ENCODE results near the gene SEL1L. TPM values are rescaled to one million over a fixed set of nuclear protein-coding genes. Genes with fewer than 3 reads are reported as not detected.
A peak's percentile ranks its signal among the peaks of the same experiment; 100 is the strongest.
"Not testable (repeated sequence)": the region's sequence is repeated elsewhere in the genome, so short reads cannot be mapped to it uniquely, and the experiment has no call there.

SEL1L gene
- total and polyA plus RNA-seq, 9 donors: 15.6 to 68.2 (median 44.4) TPM

DNA sequence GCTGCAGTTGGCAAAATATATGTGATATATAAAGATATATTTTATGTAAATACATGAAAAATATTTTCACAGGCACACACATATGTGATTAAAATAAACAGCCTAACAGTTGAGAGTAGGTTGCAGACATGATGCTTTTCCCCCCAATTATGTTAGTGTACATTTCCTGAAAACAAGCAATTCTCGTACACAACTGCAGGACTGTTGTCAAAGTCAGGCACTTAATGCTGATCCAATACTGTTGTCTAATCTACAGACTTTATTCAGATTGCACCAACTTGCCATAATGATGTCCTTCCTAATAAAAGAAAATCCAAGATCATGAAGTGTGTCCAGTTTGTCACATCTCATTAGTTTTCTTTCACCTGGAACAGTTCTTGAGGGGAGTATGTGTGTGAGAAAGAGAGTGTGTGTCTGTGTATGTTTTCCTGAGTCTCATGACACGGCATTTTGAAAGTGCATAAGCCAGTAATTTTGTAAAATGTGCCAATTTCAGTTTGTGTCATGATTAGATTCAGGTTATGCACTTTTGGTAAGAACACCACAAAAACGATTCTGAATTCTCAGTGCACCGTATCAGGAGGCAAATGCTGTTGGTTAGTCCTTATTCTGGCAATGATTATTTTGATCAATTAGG, 16.5 kb upstream of the SEL1L start:
- H3K36me3 ChIP-seq: no peaks in the 10 kb centered on the region
- intact Hi-C loops (cut with DNase I): no loop called here
- no peaks in the 10 kb centered on the region for H3K4me1 ChIP-seq (ENCODE audit: insufficient read depth)
- DNase-seq: no peak
- no peak overlapping the region for H3K4me3 ChIP-seq
- no peaks in the 10 kb centered on the region for H3K27me3 ChIP-seq
- no peaks in the 10 kb centered on the region for H3K9me3 ChIP-seq
- 45 to 63% (median 45%) methylated on average over 4 of the region's 4 CpGs for WGBS, 3 donors
- TF ChIP-seq POLR2A (IDR thresholded peaks at IDR 0.05) (no peak), EP300 (IDR thresholded peaks at IDR 0.05) (no peak)
- TF ChIP-seq, protein P1, sequence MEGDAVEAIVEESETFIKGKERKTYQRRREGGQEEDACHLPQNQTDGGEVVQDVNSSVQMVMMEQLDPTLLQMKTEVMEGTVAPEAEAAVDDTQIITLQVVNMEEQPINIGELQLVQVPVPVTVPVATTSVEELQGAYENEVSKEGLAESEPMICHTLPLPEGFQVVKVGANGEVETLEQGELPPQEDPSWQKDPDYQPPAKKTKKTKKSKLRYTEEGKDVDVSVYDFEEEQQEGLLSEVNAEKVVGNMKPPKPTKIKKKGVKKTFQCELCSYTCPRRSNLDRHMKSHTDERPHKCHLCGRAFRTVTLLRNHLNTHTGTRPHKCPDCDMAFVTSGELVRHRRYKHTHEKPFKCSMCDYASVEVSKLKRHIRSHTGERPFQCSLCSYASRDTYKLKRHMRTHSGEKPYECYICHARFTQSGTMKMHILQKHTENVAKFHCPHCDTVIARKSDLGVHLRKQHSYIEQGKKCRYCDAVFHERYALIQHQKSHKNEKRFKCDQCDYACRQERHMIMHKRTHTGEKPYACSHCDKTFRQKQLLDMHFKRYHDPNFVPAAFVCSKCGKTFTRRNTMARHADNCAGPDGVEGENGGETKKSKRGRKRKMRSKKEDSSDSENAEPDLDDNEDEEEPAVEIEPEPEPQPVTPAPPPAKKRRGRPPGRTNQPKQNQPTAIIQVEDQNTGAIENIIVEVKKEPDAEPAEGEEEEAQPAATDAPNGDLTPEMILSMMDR (IDR thresholded peaks at IDR 0.05): no peak
- H3K27ac ChIP-seq: no peak overlapping the region

DNA sequence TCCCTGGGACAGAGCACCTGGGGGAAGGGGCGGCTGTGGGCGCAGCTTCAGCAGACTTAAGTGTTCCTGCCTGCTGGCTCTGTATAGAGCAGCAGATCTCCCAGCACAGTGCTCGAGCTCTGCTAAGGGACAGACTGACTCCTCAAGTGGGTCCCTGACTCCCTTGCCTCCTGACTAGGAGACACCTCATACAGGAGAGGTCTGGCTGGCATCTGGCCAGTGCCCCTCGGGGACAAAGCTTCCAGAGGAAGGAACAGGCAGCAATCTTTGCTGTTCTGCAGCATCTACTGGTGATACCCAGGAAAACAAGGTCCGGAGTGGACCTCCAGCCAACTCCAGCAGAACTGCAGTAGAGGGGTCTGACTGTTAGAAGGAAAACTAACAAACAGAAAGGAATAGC, 7.6 kb upstream of the SEL1L start:
- H3K27ac ChIP-seq; H3K4me1 ChIP-seq (ENCODE audit: insufficient read depth); H3K4me3 ChIP-seq; intact Hi-C loops (cut with DNase I); H3K36me3 ChIP-seq; H3K9me3 ChIP-seq; H3K27me3 ChIP-seq: not testable (repeated sequence)
- peak in 1 of 5 donors; percentile 16 for DNase-seq
- WGBS, 3 donors: 89 to 92% (median 91%) methylated on average over 3 to 5 of the region's 5 CpGs

DNA sequence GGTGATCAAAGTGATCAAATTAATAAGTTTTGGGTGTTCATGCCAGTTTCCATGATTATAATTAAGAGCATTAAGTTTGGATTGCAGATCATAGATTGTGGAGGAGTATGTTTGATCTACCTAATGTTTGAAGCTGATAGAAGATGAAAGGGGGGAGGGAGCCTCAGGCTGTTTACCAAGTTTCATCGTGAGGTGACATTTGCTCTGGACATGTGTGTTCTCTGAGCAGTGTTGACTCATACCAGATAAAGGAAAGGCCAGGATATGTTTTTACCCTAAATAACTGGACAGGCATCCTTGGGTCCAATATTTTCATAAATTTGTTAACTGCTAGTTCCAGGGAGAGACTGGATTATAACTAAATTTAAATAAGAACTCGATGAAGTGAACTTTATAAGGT, 3.5 kb upstream of the SEL1L start:
- no peak for DNase-seq
- TF ChIP-seq, protein P1 (IDR thresholded peaks at IDR 0.05): no peak
- no peak for TF ChIP-seq EP300 (IDR thresholded peaks at IDR 0.05)
- TF ChIP-seq POLR2A (IDR thresholded peaks at IDR 0.05): no peak
- Histone ChIP-seq H3K4me3 (no peak overlapping the region), H3K4me1 (ENCODE audit: insufficient read depth) (peaks cover 2% of the 10 kb centered on the region), H3K9me3 (no peaks in the 10 kb centered on the region), H3K36me3 (no peaks in the 10 kb centered on the region), H3K27me3 (no peaks in the 10 kb centered on the region), H3K27ac (no peak overlapping the region)
- intact Hi-C loops (cut with DNase I): no loop called here
- 16 to 28% (median 17%) methylated on average over 2 of the region's 2 CpGs for WGBS, 3 donors

DNA sequence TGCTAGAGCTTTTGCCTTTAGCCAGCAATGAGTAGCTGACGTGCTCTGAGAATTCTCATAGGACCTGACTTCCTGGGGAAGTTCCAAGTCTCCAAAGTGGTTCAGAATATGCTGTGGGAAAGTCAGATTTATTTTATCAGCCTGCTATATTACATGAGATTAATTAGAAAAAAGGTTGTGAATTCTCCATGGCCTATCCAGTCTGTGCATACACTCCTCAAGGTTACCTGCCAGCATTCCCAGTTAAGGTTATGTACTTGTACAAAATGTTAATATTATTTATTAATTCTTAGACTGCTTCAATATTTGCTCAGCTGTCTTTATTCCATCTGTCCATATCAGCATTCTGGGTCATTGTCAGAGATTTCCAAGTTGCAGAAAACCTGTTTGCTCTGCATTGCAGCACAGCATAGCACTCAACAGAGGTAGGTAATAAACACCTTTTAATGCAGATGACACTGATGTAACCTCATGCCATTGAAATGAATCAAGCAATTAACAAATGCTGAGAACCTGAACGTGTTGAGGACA, 2.7 kb upstream of the SEL1L start:
- 14 to 33% (median 24%) methylated on average over 2 of the region's 2 CpGs for WGBS, 3 donors
- Histone ChIP-seq H3K4me1 (ENCODE audit: insufficient read depth) (peaks cover 4% of the 10 kb centered on the region), H3K27ac (peak overlapping the region in 1 of 2 donors; percentile 8), H3K27me3 (no peaks in the 10 kb centered on the region), H3K36me3 (no peaks in the 10 kb centered on the region), H3K9me3 (no peaks in the 10 kb centered on the region), H3K4me3 (no peak overlapping the region)
- intact Hi-C loops (cut with DNase I): no loop called here
- no peak for DNase-seq
- TF ChIP-seq POLR2A (IDR thresholded peaks at IDR 0.05) (no peak), EP300 (IDR thresholded peaks at IDR 0.05) (no peak)
- TF ChIP-seq, protein P1 (IDR thresholded peaks at IDR 0.05): no peak

DNA sequence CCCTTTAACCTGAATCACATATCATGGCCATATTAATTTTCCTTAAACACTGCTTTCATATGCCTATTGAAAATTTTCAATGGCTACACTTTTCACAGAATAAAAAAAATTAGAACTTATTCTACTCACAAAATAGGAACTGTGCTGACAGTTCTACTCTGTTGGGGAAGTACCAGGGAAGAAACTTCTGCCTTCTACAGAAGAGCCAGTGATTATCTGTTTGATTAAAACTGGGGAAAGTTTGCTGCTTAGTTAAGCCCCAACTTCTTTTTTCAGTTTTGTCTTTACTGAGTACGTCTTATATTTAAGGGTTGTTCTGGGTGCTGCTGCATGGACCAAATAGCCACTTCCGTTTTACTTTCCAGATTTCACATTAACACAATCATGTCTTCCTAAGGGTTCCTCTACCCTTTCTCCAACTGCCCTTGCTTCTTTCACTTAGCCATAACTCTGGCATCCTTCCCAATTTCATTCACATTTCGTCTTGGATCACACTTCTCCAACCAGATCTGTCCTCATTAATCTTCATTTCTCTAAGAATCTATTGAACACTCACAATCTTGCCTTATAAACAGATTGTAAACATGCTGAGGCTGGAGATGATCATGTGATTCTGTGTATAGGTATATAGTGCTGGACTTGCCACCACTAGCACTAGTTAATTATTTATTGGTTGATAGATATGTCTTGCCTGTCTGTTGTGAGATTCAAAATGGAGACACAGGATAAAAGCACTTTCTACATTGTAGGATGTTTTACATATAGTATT, 1.9 kb upstream of the SEL1L start:
- peaks cover 4% of the 10 kb centered on the region for H3K4me1 ChIP-seq (ENCODE audit: insufficient read depth)
- H3K27me3 ChIP-seq: no peaks in the 10 kb centered on the region
- TF ChIP-seq EP300 (IDR thresholded peaks at IDR 0.05) (no peak), POLR2A (IDR thresholded peaks at IDR 0.05) (no peak)
- TF ChIP-seq, protein P1 (IDR thresholded peaks at IDR 0.05): no peak
- no peak overlapping the region for H3K27ac ChIP-seq
- H3K36me3 ChIP-seq: no peaks in the 10 kb centered on the region
- WGBS, 3 donors: 68 to 79% (median 73%) methylated on average over 3 of the region's 3 CpGs
- no peak for DNase-seq
- no peak overlapping the region for H3K4me3 ChIP-seq
- intact Hi-C loops (cut with DNase I): no loop called here
- H3K9me3 ChIP-seq: no peaks in the 10 kb centered on the region

All from ovary (tissue), 9 donors.